ENCODE data around the gene DUOX1.
"Not testable (repeated sequence)": the region's sequence is repeated elsewhere in the genome, so short reads cannot be mapped to it uniquely, and the experiment has no call there.

The DUOX1 gene

GRCh38 chr15:45129651-45130129 is at the start of gene DUOX1, which contains the start of gene DUOXA1:
TSS of gene DUOX1 (plus strand) at chr15:45129994. CDS start at chr15:45131967, 1,973 bp downstream.
TSS of gene DUOXA1 (minus strand) at chr15:45129879. CDS start at chr15:45123014, 6,865 bp downstream.
- no peak for DNase-seq

- DNase-seq = not testable (repeated sequence)
Observed at GRCh38 chr15:45080593-45080992, 49.2 kb upstream of the DUOX1 start.

- DNase-seq = not testable (repeated sequence)
Observed at GRCh38 chr15:45082412-45082811, 47.4 kb upstream of the DUOX1 start.

- DNase-seq = no peak
Observed at GRCh38 chr15:45083223-45083622, 46.6 kb upstream of the DUOX1 start.

GRCh38 chr15:45084163-45084562 is 45.6 kb upstream of the DUOX1 start:
- DNase-seq = no peak

GRCh38 chr15:45087513-45087912 is 42.3 kb upstream of the DUOX1 start:
- no peak for DNase-seq

GRCh38 chr15:45088801-45089711 is 40.7 kb upstream of the DUOX1 start:
- no peak for DNase-seq

GRCh38 chr15:45089712-45090373 is 40.0 kb upstream of the DUOX1 start:
- DNase-seq = no peak

- no peak for DNase-seq
Observed at GRCh38 chr15:45091161-45091560, 38.6 kb upstream of the DUOX1 start.

- DNase-seq = no peak
Observed at GRCh38 chr15:45091576-45091975, 38.2 kb upstream of the DUOX1 start.

- no peak for DNase-seq
Observed at GRCh38 chr15:45093013-45093412, 36.8 kb upstream of the DUOX1 start.

GRCh38 chr15:45093622-45094357 is 36.0 kb upstream of the DUOX1 start:
- DNase-seq = no peak

GRCh38 chr15:45094358-45094730 is 35.5 kb upstream of the DUOX1 start:
- DNase-seq = no peak

- DNase-seq = no peak
Observed at GRCh38 chr15:45095661-45096060, 34.1 kb upstream of the DUOX1 start.

GRCh38 chr15:45097466-45097865 is 32.3 kb upstream of the DUOX1 start:
- DNase-seq = no peak

GRCh38 chr15:45099549-45100165 is 30.1 kb upstream of the DUOX1 start:
- DNase-seq = no peak

GRCh38 chr15:45100884-45101625 is 28.7 kb upstream of the DUOX1 start:
- no peak for DNase-seq

- no peak for DNase-seq
Observed at GRCh38 chr15:45101749-45102148, 28.0 kb upstream of the DUOX1 start.

- no peak for DNase-seq
Observed at GRCh38 chr15:45102226-45102625, 27.6 kb upstream of the DUOX1 start.

GRCh38 chr15:45104170-45104569 is 25.6 kb upstream of the DUOX1 start:
- DNase-seq = not testable (repeated sequence)

GRCh38 chr15:45105586-45105985 is 24.2 kb upstream of the DUOX1 start:
- no peak for DNase-seq

Data from NCI-H1694 treated with DMSO at 0.1 percent for 48 hours (cell line).